Vagina (tissue), 2 donors: Measurements from ENCODE around the gene NSUN7. TPM values are rescaled to one million over a fixed set of nuclear protein-coding genes. Genes with fewer than 3 reads are reported as not detected.
"Not testable (repeated sequence)": the region's sequence is repeated elsewhere in the genome, so short reads cannot be mapped to it uniquely, and the experiment has no call there.

Source experiments
- DNase-seq, 2 donors: peaks; one replicate each; pipeline ENCODE4 v3.0.0-alpha.2; 2017; ENCODE audit errors: extremely low spot score in 2 of 2
- H3K27ac ChIP-seq: fragments of 200-600 bp; sonication (generic); one replicate; pipeline ENCODE4 v1.5.1; 2019
- H3K27me3 ChIP-seq: fragments of 200-600 bp; sonication (generic); one replicate; pipeline ENCODE4 v1.5.1; 2019
- H3K36me3 ChIP-seq, 2 donors: fragments of 200-600 bp; sonication (generic); one replicate each; pipeline ENCODE4 v1.5.1; 2017 to 2019
- H3K4me1 ChIP-seq: fragments of 200-600 bp; sonication (generic); one replicate; pipeline ENCODE4 v1.5.1; 2019
- H3K4me3 ChIP-seq, 2 donors: fragments of 200-600 bp; sonication (generic); 1 replicate in 1 of 2; 2 replicates in 1 of 2; pipeline ENCODE4 v1.5.1; 2016 to 2019
- H3K9me3 ChIP-seq: fragments of 200-600 bp; sonication (generic); one replicate; pipeline ENCODE4 v1.5.1; 2019
- CTCF ChIP-seq, 3 experiments: fragments of 450-650 bp in 2 of 3; fragments of 200-600 bp in 1 of 3; sonication (generic) in 1 of 3; IDR thresholded peaks; one replicate each; pipeline ENCODE4 v1.5.1; 2017 to 2019; ENCODE audit warnings: antibody characterized with exemption in 3 of 3, mild to moderate bottlenecking in 2 of 3, moderate library complexity in 2 of 3
- POLR2A ChIP-seq, 2 donors: fragments of 450-650 bp; IDR thresholded peaks; one replicate each; pipeline ENCODE4 v1.6.1; 2017; ENCODE audit warnings: antibody characterized with exemption in 2 of 2, mild to moderate bottlenecking in 2 of 2, moderate library complexity in 2 of 2
- POLR2AphosphoS5 ChIP-seq, 2 donors: sonication (generic); formaldehyde crosslinking; IDR thresholded peaks; one replicate each; pipeline ENCODE4 v1.9.0; 2017; ENCODE audit warnings: antibody characterized with exemption in 2 of 2, mild to moderate bottlenecking in 2 of 2, low read depth in 1 of 2; ENCODE audit not compliant: insufficient read depth in 1 of 2
- intact Hi-C: fragments of 100-400 bp; cut with DNase I; formaldehyde crosslinking; loops from one replicate; pipeline ENCODE4 v1.15.1; 2023
- total RNA-seq: library from RNA; depleted of rRNA; stranded (reverse); fragments of >200 nt; gene quantifications from one replicate; pipeline ENCODE4 v1.2.3, GENCODE V29; 2016

NSUN7 gene
- total RNA-seq, 1 donor from 2014 or later = 5.6 TPM

- DNase-seq = no peak
- H3K4me1 ChIP-seq = no peaks in the 10 kb centered on the region
- no peak overlapping the region for H3K27ac ChIP-seq
- TF ChIP-seq POLR2A (IDR thresholded peaks at IDR 0.05) (no peak), POLR2AphosphoS5 (IDR thresholded peaks at IDR 0.05; ENCODE audit: insufficient read depth in 1 of 2, low read depth in 1 of 2) (no peak), CTCF (IDR thresholded peaks at IDR 0.05) (no peak)
- H3K27me3 ChIP-seq = no peaks in the 10 kb centered on the region
- no peaks in the 10 kb centered on the region for H3K9me3 ChIP-seq
- intact Hi-C loops = no loop called here
- H3K4me3 ChIP-seq = no peak overlapping the region
- H3K36me3 ChIP-seq = peaks cover 0 to 13% of the 10 kb centered on the region in 2 donors
These were observed 62.2 kb downstream of the NSUN7 start for GRCh38 chr4:40811956-40812355.

- H3K4me1 ChIP-seq = no peaks in the 10 kb centered on the region
- no peaks in the 10 kb centered on the region for H3K27me3 ChIP-seq
- no peaks in the 10 kb centered on the region for H3K9me3 ChIP-seq
- DNase-seq = no peak
- H3K27ac ChIP-seq = no peak overlapping the region
- TF ChIP-seq POLR2A (IDR thresholded peaks at IDR 0.05) (no peak), POLR2AphosphoS5 (IDR thresholded peaks at IDR 0.05; ENCODE audit: insufficient read depth in 1 of 2, low read depth in 1 of 2) (no peak), CTCF (IDR thresholded peaks at IDR 0.05) (no peak)
- intact Hi-C loops = no loop called here
- H3K36me3 ChIP-seq = peaks cover 0 to 13% of the 10 kb centered on the region in 2 donors
- no peak overlapping the region for H3K4me3 ChIP-seq
These were observed 62.6 kb downstream of the NSUN7 start for GRCh38 chr4:40812386-40812785.

GRCh38 chr4:40812856-40813255, 63.1 kb downstream of the NSUN7 start:
- TF ChIP-seq CTCF (IDR thresholded peaks at IDR 0.05) (no peak), POLR2AphosphoS5 (IDR thresholded peaks at IDR 0.05; ENCODE audit: insufficient read depth in 1 of 2, low read depth in 1 of 2) (no peak), POLR2A (IDR thresholded peaks at IDR 0.05) (no peak)
- Histone ChIP-seq H3K9me3 (no peaks in the 10 kb centered on the region), H3K27ac (no peak overlapping the region), H3K36me3 (peaks cover 0 to 13% of the 10 kb centered on the region in 2 donors), H3K27me3 (no peaks in the 10 kb centered on the region), H3K4me3 (no peak overlapping the region), H3K4me1 (no peaks in the 10 kb centered on the region)
- DNase-seq = no peak
- intact Hi-C loops = no loop called here

- intact Hi-C loops, H3K27me3 ChIP-seq, H3K27ac ChIP-seq, H3K4me1 ChIP-seq, H3K9me3 ChIP-seq, H3K4me3 ChIP-seq: not testable (repeated sequence)
- peaks cover 0 to 21% of the 10 kb centered on the region in 2 donors for H3K36me3 ChIP-seq
- DNase-seq = peak in 1 of 2 donors; percentile 11
These were observed 67.4 kb downstream of the NSUN7 start for GRCh38 chr4:40817157-40817556.

- TF ChIP-seq POLR2AphosphoS5 (IDR thresholded peaks at IDR 0.05; ENCODE audit: insufficient read depth in 1 of 2, low read depth in 1 of 2) (no peak), POLR2A (IDR thresholded peaks at IDR 0.05) (no peak), CTCF (IDR thresholded peaks at IDR 0.05) (no peak)
- Histone ChIP-seq H3K36me3 (peaks cover 0 to 32% of the 10 kb centered on the region in 2 donors), H3K4me1 (no peaks in the 10 kb centered on the region), H3K27me3 (no peaks in the 10 kb centered on the region), H3K4me3 (no peak overlapping the region), H3K27ac (no peak overlapping the region), H3K9me3 (no peaks in the 10 kb centered on the region)
- intact Hi-C loops = no loop called here
- DNase-seq = no peak
These were observed 70.3 kb downstream of the NSUN7 start for GRCh38 chr4:40820101-40820500.
